IMR-90 (cell line): ENCODE measurements around the gene HIVEP3. TPM values are rescaled to one million over a fixed set of nuclear protein-coding genes. Genes with fewer than 3 reads are reported as not detected.

Experiments used
- ATAC-seq: fragments of 200-7000 bp; cut with Tn5 transposase; 2 replicates; pipeline ENCODE4 v1.9.1; 2020; ENCODE audit warnings: low read depth, mild to moderate bottlenecking, moderate library complexity
- BruUV-seq: library from RNA; stranded (reverse); fragments of 400-500 nt; replicated peaks from 2 replicates; lab custom pipeline; 2021; lab: Mats Ljungman, UMichigan
- CTCF ChIA-PET: fragments of 300-600 bp; formaldehyde crosslinking; extraction: SDS; loops from one replicate; lab custom pipeline; 2021; ENCODE audit warnings: antibody characterized with exemption; lab: Yijun Ruan, JAX
- POLR2A ChIA-PET: fragments of 300-600 bp; sonication (Branson Sonifier 250); formaldehyde crosslinking; loops from one replicate; lab custom pipeline; 2022; ENCODE audit warnings: antibody characterized with exemption; ENCODE audit not compliant: unreplicated experiment; lab: Charles Lee
- DNase-seq: peaks from one replicate; pipeline ENCODE4 v3.0.0; 2013
- H2AFZ ChIP-seq: replicated peaks from 2 replicates; pipeline ENCODE3; 2013; ENCODE audit warnings: low read length, mild to moderate bottlenecking; ENCODE audit not compliant: poor library complexity
- H2AK5ac ChIP-seq: 2 replicates; pipeline ENCODE4 v1.6.1; 2013; ENCODE audit warnings: low read depth, low read length, inconsistent platforms
- H2AK9ac ChIP-seq: replicated peaks from 2 replicates; pipeline ENCODE3; 2013; ENCODE audit warnings: mild to moderate bottlenecking, low read depth, low read length, moderate library complexity; ENCODE audit not compliant: poor library complexity
- H2BK120ac ChIP-seq: 2 replicates; pipeline ENCODE4 v1.6.1; 2013; ENCODE audit warnings: low read depth, low read length, inconsistent platforms
- H2BK15ac ChIP-seq: 3 replicates; pipeline ENCODE4 v1.6.1; 2013; ENCODE audit warnings: low read depth, low read length, inconsistent platforms
- H2BK20ac ChIP-seq: 2 replicates; pipeline ENCODE4 v1.6.1; 2013; ENCODE audit warnings: low read depth, mild to moderate bottlenecking, inconsistent platforms, low read length, moderate library complexity
- H2BK5ac ChIP-seq: 2 replicates; pipeline ENCODE4 v1.6.1; 2013; ENCODE audit warnings: mild to moderate bottlenecking, low read depth, low read length, inconsistent platforms; ENCODE audit not compliant: poor library complexity, severe bottlenecking
- H3K14ac ChIP-seq: replicated peaks from 2 replicates; pipeline ENCODE4 v1.6.1; 2013; ENCODE audit warnings: low read depth, low read length, inconsistent platforms
- H3K18ac ChIP-seq: 2 replicates; pipeline ENCODE4 v1.6.1; 2013; ENCODE audit warnings: low read depth, low read length, control low read depth
- H3K23ac ChIP-seq: 2 replicates; pipeline ENCODE4 v1.6.1; 2013; ENCODE audit warnings: low read depth, low read length, inconsistent platforms
- H3K27ac ChIP-seq: 2 replicates; pipeline ENCODE4 v1.5.1; 2013; ENCODE audit warnings: mild to moderate bottlenecking, control low read depth, low read length; ENCODE audit not compliant: insufficient read depth
- H3K27me3 ChIP-seq: 2 replicates; pipeline ENCODE4 v1.6.1; 2013; ENCODE audit warnings: low read length; ENCODE audit not compliant: control insufficient read depth, insufficient read depth
- H3K36me3 ChIP-seq: 2 replicates; pipeline ENCODE4 v1.6.1; 2013; ENCODE audit warnings: low read length, mixed read lengths; ENCODE audit not compliant: control insufficient read depth, insufficient read depth
- H3K4ac ChIP-seq: 2 replicates; pipeline ENCODE4 v1.6.1; 2013; ENCODE audit warnings: low read depth, low read length, inconsistent platforms
- H3K4me1 ChIP-seq: 2 replicates; pipeline ENCODE4 v1.6.1; 2013; ENCODE audit warnings: low read length, mixed read lengths; ENCODE audit not compliant: control insufficient read depth, insufficient read depth
- H3K4me2 ChIP-seq: 2 replicates; pipeline ENCODE4 v1.6.1; 2013; ENCODE audit warnings: low read depth, mild to moderate bottlenecking, control low read depth, low read length, moderate library complexity
- H3K4me3 ChIP-seq: 2 replicates; pipeline ENCODE4 v1.5.1; 2013; ENCODE audit warnings: low read depth, mild to moderate bottlenecking, control low read depth, low read length, moderate library complexity; ENCODE audit not compliant: insufficient read depth
- H3K56ac ChIP-seq: 2 replicates; pipeline ENCODE4 v1.6.1; 2013; ENCODE audit warnings: low read length, inconsistent platforms; ENCODE audit not compliant: insufficient read depth; ENCODE audit errors: extremely low read depth
- H3K79me1 ChIP-seq, 2 experiments: 2 replicates each; pipeline ENCODE4 v1.6.1; 2013; ENCODE audit warnings: low read length in 2 of 2, inconsistent platforms in 1 of 2, low read depth in 1 of 2
- H3K9ac ChIP-seq: 2 replicates; pipeline ENCODE4 v1.6.1; 2013; ENCODE audit warnings: low read depth, low read length, control low read depth
- H3K9me1 ChIP-seq: 2 replicates; pipeline ENCODE4 v1.6.1; 2013; ENCODE audit warnings: low read length, inconsistent platforms; ENCODE audit not compliant: insufficient read depth
- H3K9me3 ChIP-seq: 2 replicates; pipeline ENCODE4 v1.6.1; 2013; ENCODE audit warnings: low read length; ENCODE audit not compliant: control insufficient read depth, insufficient read depth
- H4K20me1 ChIP-seq: 2 replicates; pipeline ENCODE4 v1.6.1; 2013; ENCODE audit warnings: low read length, inconsistent platforms; ENCODE audit not compliant: insufficient read depth
- H4K5ac ChIP-seq: 2 replicates; pipeline ENCODE4 v1.6.1; 2013; ENCODE audit warnings: mild to moderate bottlenecking, low read depth, low read length, control low read depth
- H4K8ac ChIP-seq, 2 experiments: 2 replicates each; pipeline ENCODE4 v1.6.1; 2013; ENCODE audit warnings: low read depth in 2 of 2, low read length in 2 of 2, control low read depth in 1 of 2, inconsistent platforms in 1 of 2
- H4K91ac ChIP-seq: 2 replicates; pipeline ENCODE4 v1.6.1; 2013; ENCODE audit warnings: low read depth, low read length, inconsistent platforms; ENCODE audit not compliant: insufficient read depth
- BHLHE40 ChIP-seq: fragments of 150-350 bp; IDR thresholded peaks from 2 replicates; pipeline ENCODE4 v1.6.1; 2016; ENCODE audit warnings: mild to moderate bottlenecking, low read depth, low read length
- CEBPB ChIP-seq: IDR thresholded peaks from 2 replicates; pipeline ENCODE4 v1.6.1; 2012; ENCODE audit warnings: low read depth, low read length, improper control_type of control experiment
- CHD1 ChIP-seq: IDR thresholded peaks from 2 replicates; pipeline ENCODE4 v1.6.1; 2012; ENCODE audit warnings: low read depth, low read length, improper control_type of control experiment
- FOS ChIP-seq: fragments of 150-350 bp; IDR thresholded peaks from 2 replicates; pipeline ENCODE4 v1.6.1; 2016; ENCODE audit warnings: low read depth, low read length
- MAFK ChIP-seq: IDR thresholded peaks from 2 replicates; pipeline ENCODE4 v1.6.1; 2012; ENCODE audit warnings: low read depth, low read length, improper control_type of control experiment
- MAZ ChIP-seq: IDR thresholded peaks from 2 replicates; pipeline ENCODE4 v1.6.1; 2012; ENCODE audit warnings: low read depth, mild to moderate bottlenecking, low read length, improper control_type of control experiment, moderate library complexity, borderline replicate concordance
- MXI1 ChIP-seq: IDR thresholded peaks from 2 replicates; pipeline ENCODE4 v1.6.1; 2012; ENCODE audit warnings: low read depth, mild to moderate bottlenecking, low read length, moderate library complexity, borderline replicate concordance
- NFE2L2 ChIP-seq: fragments of 150-350 bp; IDR thresholded peaks from 2 replicates; pipeline ENCODE4 v1.6.1; 2016; ENCODE audit warnings: low read depth, mild to moderate bottlenecking, low read length
- POLR2A ChIP-seq: IDR thresholded peaks from 2 replicates; pipeline ENCODE4 v1.6.1; 2012; ENCODE audit warnings: mild to moderate bottlenecking, low read depth, low read length
- RAD21 ChIP-seq: IDR thresholded peaks from 2 replicates; pipeline ENCODE4 v1.6.1; 2012; ENCODE audit warnings: low read length, improper control_type of control experiment
- RCOR1 ChIP-seq: IDR thresholded peaks from 2 replicates; pipeline ENCODE4 v1.6.1; 2012; ENCODE audit warnings: mild to moderate bottlenecking, low read length, improper control_type of control experiment; ENCODE audit not compliant: insufficient replicate concordance
- RFX5 ChIP-seq: IDR thresholded peaks from 2 replicates; pipeline ENCODE4 v1.8.0; 2012; ENCODE audit warnings: low read depth, mild to moderate bottlenecking, low read length, moderate library complexity
- SMC3 ChIP-seq: fragments of 150-350 bp; IDR thresholded peaks from 2 replicates; pipeline ENCODE4 v1.6.1; 2016; ENCODE audit warnings: low read depth, mild to moderate bottlenecking, antibody characterized with exemption, low read length, moderate library complexity
- WGBS, 2 experiments: methylation state at CpG; one replicate each; pipeline versions ENCODE4 v1.1.5 to v1.1.7; 2013; ENCODE audit warnings: missing lambda C conversion rate in 2 of 2; ENCODE audit not compliant: insufficient read length in 1 of 2; ENCODE audit errors: extremely low coverage in 2 of 2; 5-methylcytosine and 5-hydroxymethylcytosine counted together
- dilution Hi-C: fragments of 300-500 bp; cut with HindIII; formaldehyde crosslinking; loops from one replicate; pipeline ENCODE4 v1.14.3; 2018; ENCODE audit warnings: low sequenced_read_pairs; ENCODE audit not compliant: unreplicated experiment
- in situ Hi-C: fragments of 300-500 bp; cut with MboI; formaldehyde crosslinking; loops from 3 replicates; pipeline ENCODE4 v1.14.3; 2019; ENCODE audit warnings: low sequenced_read_pairs, inconsistent platforms, mixed read lengths
- intact Hi-C: fragments of 100-400 bp; cut with micrococcal nuclease; formaldehyde crosslinking; loops from 2 replicates; pipeline ENCODE4 v1.10.0; 2022
- polyA plus RNA-seq, 3 experiments: library from polyadenylated mRNA; depleted of rRNA; stranded (reverse); fragments of >200 nt; gene quantifications; 2 replicates each; pipeline ENCODE4 v1.2.3, GENCODE V29; 2012; ENCODE audit warnings: low replicate concordance in 1 of 3
- total RNA-seq: library from RNA; depleted of rRNA; stranded (reverse); fragments of >200 nt; gene quantifications from 2 replicates; pipeline ENCODE4 v1.2.3, GENCODE V29; 2012
- TF ChIP-seq, protein P1 (sequence below): conservative IDR thresholded peaks from 2 replicates; pipeline ENCODE4 v1.5.1; 2012; ENCODE audit warnings: mild to moderate bottlenecking, low read depth, low read length, improper control_type of control experiment
- TF ChIP-seq, protein P2 (sequence below): fragments of 150-350 bp; IDR thresholded peaks from 2 replicates; pipeline ENCODE4 v1.6.1; 2017; ENCODE audit warnings: mild to moderate bottlenecking, antibody characterized with exemption, low read length, low read depth
- TF ChIP-seq, protein P3 (sequence below): fragments of 150-350 bp; IDR thresholded peaks from 2 replicates; pipeline ENCODE4 v1.6.1; 2016; ENCODE audit warnings: low read depth, mild to moderate bottlenecking, low read length, moderate library complexity, borderline replicate concordance

Gene HIVEP3
- total and polyA plus RNA-seq, 2 of the 4 experiments (the other 2 are of a cell fraction), result 1.4 to 4.0 TPM

DNA sequence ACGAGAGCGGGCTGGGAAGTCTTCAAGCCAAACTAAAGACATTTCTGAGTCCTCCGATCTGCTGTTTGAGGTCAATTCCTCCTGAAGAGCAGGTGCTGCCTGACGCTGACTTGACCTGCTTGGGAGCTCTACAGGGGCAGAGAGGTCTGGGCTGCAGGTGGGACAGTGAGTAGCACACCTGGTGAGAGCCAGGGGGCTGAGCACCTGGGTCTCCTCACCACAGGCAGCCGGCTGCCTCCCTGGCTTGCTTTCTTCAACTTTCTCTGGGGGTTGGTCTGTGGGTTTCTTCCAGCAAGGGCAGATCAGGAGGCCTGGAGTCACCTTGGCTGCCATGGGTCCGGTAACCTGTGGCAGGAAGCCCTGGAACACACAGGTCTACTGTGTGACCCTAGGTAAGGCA is 326.8 kb downstream of the HIVEP3 start:
- no peak for DNase-seq
- H2BK20ac ChIP-seq, result no peak overlapping the region
- H3K79me1 ChIP-seq, result peaks cover 6% of the 10 kb centered on the region in 2 experiments; a peak in 3 of 4 replicates
- intact Hi-C loops, result no loop called here
- no peak overlapping the region for H2AK5ac ChIP-seq
- dilution Hi-C loops, result no loop called here
- no peaks in the 10 kb centered on the region for H3K4me1 ChIP-seq
- H3K23ac ChIP-seq, result no peak overlapping the region
- in situ Hi-C loops, result no loop called here
- no peak overlapping the region for H3K9ac ChIP-seq
- WGBS, 2 experiments, result 95% methylated on average over 4 of the region's 6 CpGs; no CpG with 5 or more reads in 1 of the 2 experiments
- no peak overlapping the region for H2BK120ac ChIP-seq
- H2AFZ ChIP-seq, result no peak overlapping the region
- no peak for TF ChIP-seq NFE2L2
- TF ChIP-seq POLR2A, result no peak
- no peak for TF ChIP-seq SMC3
- TF ChIP-seq, protein P1, sequence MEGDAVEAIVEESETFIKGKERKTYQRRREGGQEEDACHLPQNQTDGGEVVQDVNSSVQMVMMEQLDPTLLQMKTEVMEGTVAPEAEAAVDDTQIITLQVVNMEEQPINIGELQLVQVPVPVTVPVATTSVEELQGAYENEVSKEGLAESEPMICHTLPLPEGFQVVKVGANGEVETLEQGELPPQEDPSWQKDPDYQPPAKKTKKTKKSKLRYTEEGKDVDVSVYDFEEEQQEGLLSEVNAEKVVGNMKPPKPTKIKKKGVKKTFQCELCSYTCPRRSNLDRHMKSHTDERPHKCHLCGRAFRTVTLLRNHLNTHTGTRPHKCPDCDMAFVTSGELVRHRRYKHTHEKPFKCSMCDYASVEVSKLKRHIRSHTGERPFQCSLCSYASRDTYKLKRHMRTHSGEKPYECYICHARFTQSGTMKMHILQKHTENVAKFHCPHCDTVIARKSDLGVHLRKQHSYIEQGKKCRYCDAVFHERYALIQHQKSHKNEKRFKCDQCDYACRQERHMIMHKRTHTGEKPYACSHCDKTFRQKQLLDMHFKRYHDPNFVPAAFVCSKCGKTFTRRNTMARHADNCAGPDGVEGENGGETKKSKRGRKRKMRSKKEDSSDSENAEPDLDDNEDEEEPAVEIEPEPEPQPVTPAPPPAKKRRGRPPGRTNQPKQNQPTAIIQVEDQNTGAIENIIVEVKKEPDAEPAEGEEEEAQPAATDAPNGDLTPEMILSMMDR, result no peak
- TF ChIP-seq, protein P2, sequence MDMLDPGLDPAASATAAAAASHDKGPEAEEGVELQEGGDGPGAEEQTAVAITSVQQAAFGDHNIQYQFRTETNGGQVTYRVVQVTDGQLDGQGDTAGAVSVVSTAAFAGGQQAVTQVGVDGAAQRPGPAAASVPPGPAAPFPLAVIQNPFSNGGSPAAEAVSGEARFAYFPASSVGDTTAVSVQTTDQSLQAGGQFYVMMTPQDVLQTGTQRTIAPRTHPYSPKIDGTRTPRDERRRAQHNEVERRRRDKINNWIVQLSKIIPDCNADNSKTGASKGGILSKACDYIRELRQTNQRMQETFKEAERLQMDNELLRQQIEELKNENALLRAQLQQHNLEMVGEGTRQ, result no peak
- no peak for TF ChIP-seq RAD21
- no peak for TF ChIP-seq BHLHE40
- TF ChIP-seq CEBPB, result no peak
- TF ChIP-seq, protein P3, sequence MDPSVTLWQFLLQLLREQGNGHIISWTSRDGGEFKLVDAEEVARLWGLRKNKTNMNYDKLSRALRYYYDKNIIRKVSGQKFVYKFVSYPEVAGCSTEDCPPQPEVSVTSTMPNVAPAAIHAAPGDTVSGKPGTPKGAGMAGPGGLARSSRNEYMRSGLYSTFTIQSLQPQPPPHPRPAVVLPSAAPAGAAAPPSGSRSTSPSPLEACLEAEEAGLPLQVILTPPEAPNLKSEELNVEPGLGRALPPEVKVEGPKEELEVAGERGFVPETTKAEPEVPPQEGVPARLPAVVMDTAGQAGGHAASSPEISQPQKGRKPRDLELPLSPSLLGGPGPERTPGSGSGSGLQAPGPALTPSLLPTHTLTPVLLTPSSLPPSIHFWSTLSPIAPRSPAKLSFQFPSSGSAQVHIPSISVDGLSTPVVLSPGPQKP, result no peak
- no peak for TF ChIP-seq RCOR1
- TF ChIP-seq MAZ, result no peak
- TF ChIP-seq FOS, result no peak
- no peak for TF ChIP-seq RFX5
- TF ChIP-seq MAFK, result no peak
- TF ChIP-seq CHD1, result no peak
- TF ChIP-seq MXI1, result no peak
- H3K9me3 ChIP-seq, result no peaks in the 10 kb centered on the region
- H3K4ac ChIP-seq, result no peak overlapping the region
- H3K27ac ChIP-seq, result no peak overlapping the region
- no TSS peak for BruUV-seq
- H4K8ac ChIP-seq, result no peak overlapping the region
- no peaks in the 10 kb centered on the region for H4K20me1 ChIP-seq
- no peak overlapping the region for H3K14ac ChIP-seq
- no peaks in the 10 kb centered on the region for H3K27me3 ChIP-seq
- no peak overlapping the region for H2BK15ac ChIP-seq
- H4K5ac ChIP-seq, result no peak overlapping the region
- no peak overlapping the region for H3K56ac ChIP-seq
- ATAC-seq, result no peak
- ChIA-PET CTCF (no interaction called here), POLR2A (no interaction called here)
- no peak overlapping the region for H2AK9ac ChIP-seq
- H3K4me3 ChIP-seq, result no peak overlapping the region
- H3K9me1 ChIP-seq, result peaks cover 5% of the 10 kb centered on the region; the same call in 1 of the 2 replicates
- no peak overlapping the region for H2BK5ac ChIP-seq
- H4K91ac ChIP-seq, result no peak overlapping the region
- no peak overlapping the region for H3K18ac ChIP-seq
- no peak overlapping the region for H3K4me2 ChIP-seq
- H3K36me3 ChIP-seq, result no peaks in the 10 kb centered on the region
